ENCODE measurements around the gene SHISA7.

The SHISA7 gene

GRCh38 chr19:55482156-55482961 lies 39.3 kb upstream of the SHISA7 start:
- ATAC-seq, result no peak
- no peak for DNase-seq

GRCh38 chr19:55481794-55482155 lies 38.7 kb upstream of the SHISA7 start:
- DNase-seq (no peak), ATAC-seq (no peak)

- ATAC-seq (no peak), DNase-seq (no peak)
Observed at GRCh38 chr19:55481148-55481793, 38.2 kb upstream of the SHISA7 start.

- ATAC-seq (no peak), DNase-seq (no peak)
Observed at GRCh38 chr19:55479451-55480230, 36.5 kb upstream of the SHISA7 start.

- ATAC-seq (no peak), DNase-seq (no peak)
Observed at GRCh38 chr19:55479045-55479444, 35.9 kb upstream of the SHISA7 start.

GRCh38 chr19:55478364-55478763 lies 35.3 kb upstream of the SHISA7 start:
- ATAC-seq, result no peak
- DNase-seq, result no peak

GRCh38 chr19:55477905-55478304 lies 34.8 kb upstream of the SHISA7 start:
- DNase-seq (no peak), ATAC-seq (no peak)

GRCh38 chr19:55476100-55476775 lies 33.1 kb upstream of the SHISA7 start, which contains the start of gene ZNF628:
Gene ZNF628, plus strand, starts transcription at chr19:55476617. Its CDS starts 3,294 bp downstream, at chr19:55479911.
- DNase-seq (peak; percentile 99), ATAC-seq (peak; percentile 93)

GRCh38 chr19:55474269-55475265 lies 31.5 kb upstream of the SHISA7 start:
- DNase-seq, result no peak
- ATAC-seq, result no peak

GRCh38 chr19:55473225-55474012 lies 30.3 kb upstream of the SHISA7 start:
- ATAC-seq (no peak), DNase-seq (no peak)

- no peak for ATAC-seq
Observed at GRCh38 chr19:55472463-55472862, 29.4 kb upstream of the SHISA7 start.

GRCh38 chr19:55471266-55471665 lies 28.2 kb upstream of the SHISA7 start:
- DNase-seq (no peak), ATAC-seq (no peak)

More at GRCh38 chr19:55472463-55472862, 29.4 kb upstream of the SHISA7 start:
- no peak for DNase-seq

GRCh38 chr19:55468054-55468393 lies 24.9 kb upstream of the SHISA7 start:
- DNase-seq, result no peak
- ATAC-seq, result no peak

- DNase-seq (peak; percentile 86), ATAC-seq (peak; percentile 76)
Observed at GRCh38 chr19:55467236-55468053, 24.3 kb upstream of the SHISA7 start.

- ATAC-seq (no peak), DNase-seq (no peak)
Observed at GRCh38 chr19:55466241-55466614, 23.1 kb upstream of the SHISA7 start.

GRCh38 chr19:55465460-55466240 lies 22.6 kb upstream of the SHISA7 start:
- no peak for ATAC-seq
- DNase-seq, result no peak

GRCh38 chr19:55464662-55465054 lies 21.6 kb upstream of the SHISA7 start, which contains the start of gene C19orf85:
Gene C19orf85, minus strand, starts transcription at chr19:55464751. Its CDS starts 197 bp downstream, at chr19:55464554.
- DNase-seq (no peak), ATAC-seq (no peak)

GRCh38 chr19:55464039-55464661 lies 21.1 kb upstream of the SHISA7 start:
- no peak for DNase-seq
- no peak for ATAC-seq

Data from stimulated activated naive CD8-positive, alpha-beta T cell treated with anti-CD3 and anti-CD28 coated beads, Interleukin-15, Interleukin-2, amounts not matched to agents 100 U/mL and 50 U/mL, for 24 hours (primary cell).